HG03159 (cell line): ENCODE data around the gene VHLL.

Experiments used
- ATAC-seq: cut with Tn5 transposase; IDR thresholded peaks from one replicate; pipeline ENCODE4 v1.9.1; 2021; ENCODE audit warnings: mild to moderate bottlenecking, moderate library complexity; ENCODE audit not compliant: unreplicated experiment

Gene VHLL

DNA sequence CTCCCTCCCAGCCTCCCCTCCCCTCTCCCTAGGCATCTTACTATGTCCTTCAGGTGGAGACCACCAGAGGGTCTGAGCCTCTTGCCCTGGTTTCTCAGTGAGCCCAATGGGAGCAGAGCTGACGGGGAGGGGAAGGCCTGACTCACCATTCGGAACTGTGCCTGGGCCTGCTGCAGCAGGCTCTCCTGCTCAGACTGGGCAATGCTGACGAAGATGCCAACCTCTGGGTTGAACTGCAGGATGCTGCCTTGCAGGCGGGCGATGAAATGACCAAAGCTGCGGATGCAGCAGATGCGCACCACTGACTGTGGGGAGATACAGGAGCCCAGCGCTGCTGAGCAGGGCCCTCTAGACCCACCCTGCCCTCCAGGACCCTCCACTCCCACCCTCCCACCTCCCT lies 40.2 kb downstream of the VHLL start:
- ATAC-seq: no peak

- ATAC-seq: no peak
These were observed 41.4 kb downstream of the VHLL start for GRCh38 chr1:156257711-156258110.

DNA sequence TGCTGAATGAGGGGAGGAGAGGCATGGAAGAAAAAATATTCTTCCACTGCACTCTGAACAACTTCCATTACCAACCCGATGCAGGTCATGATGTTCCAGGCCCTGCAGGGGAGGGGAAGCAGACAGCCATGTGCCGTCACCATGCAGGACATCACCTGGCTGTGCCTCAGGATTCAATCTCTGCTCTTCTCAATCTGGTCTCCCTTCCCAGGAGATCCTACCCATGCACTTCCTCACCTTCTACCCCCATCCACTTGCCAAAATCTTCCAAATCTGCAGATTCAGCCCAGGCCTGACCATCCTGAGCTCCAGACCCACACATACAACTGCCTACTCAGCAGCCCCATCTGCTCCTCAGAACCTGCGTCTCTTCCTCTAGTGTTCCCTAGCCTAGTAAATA lies 45.5 kb downstream of the VHLL start:
- no peak for ATAC-seq

DNA sequence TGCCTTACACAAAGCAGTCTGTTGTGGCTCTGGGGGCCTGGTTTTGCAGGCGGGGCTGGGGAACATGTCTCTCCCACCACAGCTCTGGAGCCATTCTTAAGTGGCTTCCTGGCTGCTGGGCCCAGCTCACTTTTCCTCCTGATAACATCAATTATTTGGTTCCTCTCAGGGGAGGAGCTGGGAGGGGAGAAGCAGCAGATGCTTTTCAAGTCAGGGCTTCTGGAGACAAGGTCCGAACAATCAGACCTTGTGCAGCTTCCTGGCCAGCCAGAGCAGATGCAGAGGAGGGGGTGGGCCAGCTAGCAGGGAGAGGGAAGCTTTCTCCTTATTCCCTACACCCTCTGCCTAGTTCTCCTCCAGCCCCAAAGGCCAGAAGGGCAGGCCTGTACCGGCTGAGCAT lies 47.6 kb downstream of the VHLL start:
- ATAC-seq: no peak

GRCh38 chr1:156249593-156249992 lies 49.5 kb downstream of the VHLL start:
- no peak for ATAC-seq
